Neural cell (in vitro differentiated cells): ENCODE results near the gene C14orf180. TPM values are rescaled to one million over a fixed set of nuclear protein-coding genes. Genes with fewer than 3 reads are reported as not detected.

ENCODE experiments used
- H2AFZ ChIP-seq: fragments of 200-600, 300-800 bp; sonication (generic), shearing (Covaris generic); 2 replicates; pipeline ENCODE4 v1.6.0; 2014; ENCODE audit warnings: low read depth, mild to moderate bottlenecking, antibody characterized with exemption, low read length, moderate library complexity
- H3F3A ChIP-seq: fragments of 200-600 bp; shearing (Covaris generic); 2 replicates; pipeline ENCODE4 v1.6.1; 2016; ENCODE audit warnings: mild to moderate bottlenecking, moderate library complexity, mixed read lengths, antibody characterized with exemption, low read length; ENCODE audit not compliant: insufficient read depth, poor library complexity, severe bottlenecking
- H3K27ac ChIP-seq: fragments of 200-600, 300-800 bp; sonication (generic), shearing (Covaris generic); 2 replicates; pipeline ENCODE4 v1.5.1; 2014; ENCODE audit warnings: mild to moderate bottlenecking, low read length, moderate library complexity
- H3K27me3 ChIP-seq: fragments of 300-800, 200-600 bp; sonication (generic), shearing (Covaris generic); 2 replicates; pipeline ENCODE4 v1.6.0; 2014; ENCODE audit warnings: mild to moderate bottlenecking, low read depth, low read length, moderate library complexity; ENCODE audit not compliant: insufficient read depth
- H3K36me3 ChIP-seq: fragments of 300-800, 200-600 bp; sonication (generic), shearing (Covaris generic); 2 replicates; pipeline ENCODE4 v1.5.1; 2014; ENCODE audit warnings: mild to moderate bottlenecking, antibody characterized with exemption, low read length, moderate library complexity; ENCODE audit not compliant: insufficient read depth
- H3K4me2 ChIP-seq: fragments of 300-800, 200-600 bp; sonication (generic), shearing (Covaris generic); 2 replicates; pipeline ENCODE4 v1.6.0; 2014; ENCODE audit warnings: mild to moderate bottlenecking, low read length
- H3K4me3 ChIP-seq: fragments of 300-800, 200-600 bp; sonication (generic), shearing (Covaris generic); 2 replicates; pipeline ENCODE4 v1.5.1; 2014; ENCODE audit warnings: mild to moderate bottlenecking, low read length, moderate library complexity
- H3K79me2 ChIP-seq: fragments of 200-600 bp; shearing (Covaris generic); replicated peaks from 2 replicates; pipeline ENCODE4 v1.6.0; 2014; ENCODE audit warnings: mild to moderate bottlenecking, low read length, moderate library complexity; ENCODE audit not compliant: insufficient read depth
- H3K9ac ChIP-seq: fragments of 300-800, 200-600 bp; sonication (generic), shearing (Covaris generic); 2 replicates; pipeline ENCODE4 v1.6.1; 2016; ENCODE audit warnings: mild to moderate bottlenecking, low read length, mixed read lengths
- H3K9me2 ChIP-seq: fragments of 200-600 bp; shearing (Covaris generic); 2 replicates; pipeline ENCODE4 v1.6.1; 2016; ENCODE audit warnings: mild to moderate bottlenecking, low read length, mixed read lengths; ENCODE audit not compliant: insufficient read depth
- H3K9me3 ChIP-seq: fragments of 200-600, 300-800 bp; sonication (generic), shearing (Covaris generic); 2 replicates; pipeline ENCODE4 v1.6.1; 2016; ENCODE audit warnings: mild to moderate bottlenecking, mixed run types, low read length, moderate library complexity, mixed read lengths
- H4K20me1 ChIP-seq: fragments of 200-600 bp; shearing (Covaris generic); 2 replicates; pipeline ENCODE4 v1.6.1; 2016; ENCODE audit warnings: mild to moderate bottlenecking, mixed run types; ENCODE audit not compliant: insufficient read depth
- CTCF ChIP-seq: fragments of 450-650 bp; IDR thresholded peaks from 2 replicates; pipeline ENCODE4 v1.5.1; 2014; ENCODE audit warnings: antibody characterized with exemption, mild to moderate bottlenecking, moderate library complexity; ENCODE audit not compliant: poor library complexity, severe bottlenecking
- EP300 ChIP-seq: fragments of 450-650 bp; conservative IDR thresholded peaks from 2 replicates; pipeline ENCODE4 v1.6.1; 2014; ENCODE audit warnings: antibody characterized with exemption, mild to moderate bottlenecking, moderate library complexity; ENCODE audit not compliant: poor library complexity, severe bottlenecking
- EZH2 ChIP-seq: fragments of 200-600, 300-800 bp; shearing (Covaris generic), sonication (generic); IDR thresholded peaks from 2 replicates; pipeline ENCODE4 v1.6.1; 2014; ENCODE audit warnings: antibody characterized with exemption, low read length, borderline replicate concordance, mild to moderate bottlenecking; ENCODE audit not compliant: insufficient read depth, poor library complexity, severe bottlenecking
- MXI1 ChIP-seq: fragments of 450-650 bp; conservative IDR thresholded peaks from 2 replicates; pipeline ENCODE4 v1.6.1; 2014; ENCODE audit warnings: antibody characterized with exemption, mild to moderate bottlenecking; ENCODE audit not compliant: poor library complexity, severe bottlenecking
- POLR2AphosphoS5 ChIP-seq: IDR thresholded peaks from 2 replicates; pipeline ENCODE4 v1.6.1; 2012
- RAD21 ChIP-seq: fragments of 450-650 bp; conservative IDR thresholded peaks from 2 replicates; pipeline ENCODE4 v1.6.1; 2014; ENCODE audit warnings: antibody characterized with exemption, mild to moderate bottlenecking, moderate library complexity
- REST ChIP-seq: IDR thresholded peaks from 2 replicates; pipeline ENCODE4 v1.6.1; 2012; ENCODE audit warnings: borderline replicate concordance
- SMC3 ChIP-seq: fragments of 450-650 bp; conservative IDR thresholded peaks from 2 replicates; pipeline ENCODE4 v1.6.1; 2014; ENCODE audit warnings: antibody characterized with exemption, mild to moderate bottlenecking, moderate library complexity; ENCODE audit not compliant: poor library complexity
- TAF1 ChIP-seq: IDR thresholded peaks from 2 replicates; pipeline ENCODE4 v1.6.1; 2012; ENCODE audit warnings: low read depth
- polyA plus RNA-seq: library from polyadenylated mRNA; depleted of rRNA; stranded (reverse); fragments of >200 nt; gene quantifications from 2 replicates; pipeline ENCODE4 v1.2.3, GENCODE V29; 2014

The C14orf180 gene
- polyA plus RNA-seq, 1 donor from 2014 or later = not detected

- H3K9me3 ChIP-seq = peaks cover 5% of the 10 kb centered on the region
- no peak overlapping the region for H3K4me2 ChIP-seq
- no peak overlapping the region for H3K27ac ChIP-seq
- no peaks in the 10 kb centered on the region for H4K20me1 ChIP-seq
- no peaks in the 10 kb centered on the region for H3K9me2 ChIP-seq
- H3K36me3 ChIP-seq = no peaks in the 10 kb centered on the region
- H3K79me2 ChIP-seq = no peaks in the 10 kb centered on the region
- H3K9ac ChIP-seq = no peak overlapping the region
- H3K4me3 ChIP-seq = no peak overlapping the region
- H2AFZ ChIP-seq = no peak overlapping the region
- no peak for TF ChIP-seq EP300
- H3K27me3 ChIP-seq = no peaks in the 10 kb centered on the region
- no peaks in the 10 kb centered on the region for H3F3A ChIP-seq
Measured at GRCh38 chr14:104632781-104633180, 53.2 kb downstream of the C14orf180 start.

GRCh38 chr14:104633276-104634137, 53.9 kb downstream of the C14orf180 start:
- no peak overlapping the region for H3K4me3 ChIP-seq
- peaks cover 5% of the 10 kb centered on the region for H3K9me3 ChIP-seq
- H2AFZ ChIP-seq = no peak overlapping the region
- H3K27me3 ChIP-seq = no peaks in the 10 kb centered on the region
- H3K79me2 ChIP-seq = no peaks in the 10 kb centered on the region
- no peaks in the 10 kb centered on the region for H3K36me3 ChIP-seq
- H3K4me2 ChIP-seq = no peak overlapping the region
- TF ChIP-seq CTCF (no peak), REST (no peak), EP300 (no peak), TAF1 (no peak), EZH2 (no peak), RAD21 (no peak), SMC3 (no peak), MXI1 (no peak), POLR2AphosphoS5 (no peak)
- no peaks in the 10 kb centered on the region for H4K20me1 ChIP-seq
- H3K9me2 ChIP-seq = no peaks in the 10 kb centered on the region
- no peak overlapping the region for H3K9ac ChIP-seq
- no peaks in the 10 kb centered on the region for H3F3A ChIP-seq
- H3K27ac ChIP-seq = no peak overlapping the region
